K562 (cell line): ENCODE measurements around the gene SKIC2. TPM values are rescaled to one million over a fixed set of nuclear protein-coding genes. Genes with fewer than 3 reads are reported as not detected.

ENCODE experiments used
- BDP1 ChIP-seq: IDR thresholded peaks from 3 replicates; pipeline ENCODE4 v1.6.1; 2011; ENCODE audit not compliant: insufficient read length, insufficient read depth
- BRD4 ChIP-seq: fragments of 200-600 bp; sonication (generic); IDR thresholded peaks from 2 replicates; pipeline ENCODE4 v1.6.1; 2017; ENCODE audit warnings: inconsistent platforms
- CBFA2T3 ChIP-seq: fragments of 450-650 bp; IDR thresholded peaks from 2 replicates; pipeline ENCODE4 v1.6.1; 2017
- CREM ChIP-seq: IDR thresholded peaks from 2 replicates; pipeline ENCODE4 v1.6.1; 2014; ENCODE audit warnings: antibody characterized with exemption, low read depth
- GABPA ChIP-seq: fragments of 200-800 bp; sonication (Bioruptor generic); conservative IDR thresholded peaks from 2 replicates; pipeline ENCODE4 v1.6.1; 2016; ENCODE audit warnings: low read depth, missing genetic modification characterization, missing compliant biosample characterization
- GATA2 ChIP-seq: sonication (generic); formaldehyde crosslinking; IDR thresholded peaks from 2 replicates; pipeline ENCODE4 v1.4.0; 2020; ENCODE audit warnings: mild to moderate bottlenecking, missing genetic modification reagents
- HDAC8 ChIP-seq: fragments of 450-650 bp; IDR thresholded peaks from 2 replicates; pipeline ENCODE4 v1.6.1; 2016; ENCODE audit warnings: mild to moderate bottlenecking, missing genetic modification characterization, moderate library complexity, missing compliant biosample characterization
- KAT2B ChIP-seq: IDR thresholded peaks from one replicate; pipeline ENCODE4 v1.6.1; 2012; ENCODE audit warnings: low read depth, mild to moderate bottlenecking, control low read depth, inconsistent platforms, low read length, moderate library complexity
- KLF13 ChIP-seq: fragments of 450-650 bp; IDR thresholded peaks from 2 replicates; pipeline ENCODE4 v1.6.1; 2016; ENCODE audit warnings: missing genetic modification characterization, low read depth, mild to moderate bottlenecking, missing compliant biosample characterization, moderate library complexity, borderline replicate concordance
- KLF16 ChIP-seq: IDR thresholded peaks from 2 replicates; pipeline ENCODE4 v1.6.1; 2016; ENCODE audit warnings: antibody characterized with exemption
- NFE2 ChIP-seq: IDR thresholded peaks from 2 replicates; pipeline ENCODE4 v1.6.1; 2014; ENCODE audit warnings: antibody characterized with exemption, low read depth
- PML ChIP-seq: IDR thresholded peaks from 2 replicates; pipeline ENCODE4 v1.6.1; 2012; ENCODE audit warnings: low read length, inconsistent platforms
- POLR2AphosphoS5 ChIP-seq: IDR thresholded peaks from 2 replicates; pipeline ENCODE4 v1.6.1; 2011; ENCODE audit warnings: mild to moderate bottlenecking, low read depth, low read length, moderate library complexity; ENCODE audit not compliant: control insufficient read depth, insufficient read depth
- PPARD ChIP-seq: fragments of 250-450 bp; sonication (Bioruptor Pico); IDR thresholded peaks from 2 replicates; pipeline ENCODE4 v1.8.0; 2022; ENCODE audit warnings: inconsistent platforms, mild to moderate bottlenecking, moderate library complexity
- PRPF4 ChIP-seq: fragments of 200-400 bp; formaldehyde crosslinking; IDR thresholded peaks from one replicate; pipeline ENCODE4 v1.6.1; 2017; ENCODE audit warnings: low read length, low read depth, mild to moderate bottlenecking; ENCODE audit not compliant: insufficient read depth, poor library complexity, severe bottlenecking
- PYGO2 ChIP-seq: fragments of 450-650 bp; IDR thresholded peaks from 2 replicates; pipeline ENCODE4 v1.6.1; 2016; ENCODE audit warnings: mild to moderate bottlenecking, missing genetic modification characterization, moderate library complexity, missing compliant biosample characterization
- SMAD1 ChIP-seq: fragments of 150-350 bp; IDR thresholded peaks from 2 replicates; pipeline ENCODE4 v1.6.1; 2014; ENCODE audit warnings: low read length, low read depth; ENCODE audit not compliant: partially characterized antibody
- SMARCA4 ChIP-seq: fragments of 450-650 bp; IDR thresholded peaks from 2 replicates; pipeline ENCODE4 v1.6.1; 2016
- SUPT5H ChIP-seq: fragments of 450-650 bp; IDR thresholded peaks from 2 replicates; pipeline ENCODE4 v1.6.1; 2016
- ZNF121 ChIP-seq: sonication (generic); formaldehyde crosslinking; conservative IDR thresholded peaks from 2 replicates; pipeline ENCODE4 v1.8.0; 2022; ENCODE audit warnings: missing genetic modification reagents
- ZNF239 ChIP-seq: fragments of 250-450 bp; sonication (Bioruptor Pico); IDR thresholded peaks from 2 replicates; pipeline ENCODE4 v1.4.0; 2020; ENCODE audit warnings: mild to moderate bottlenecking
- ZNF347 ChIP-seq: fragments of 450-650 bp; formaldehyde crosslinking; IDR thresholded peaks from 2 replicates; pipeline ENCODE4 v1.4.0; 2020; ENCODE audit warnings: low read depth, mild to moderate bottlenecking, moderate library complexity
- ZNF695 ChIP-seq: fragments of 450-650 bp; formaldehyde crosslinking; IDR thresholded peaks from 2 replicates; pipeline ENCODE4 v1.4.0; 2020; ENCODE audit warnings: mild to moderate bottlenecking, moderate library complexity
- polyA plus RNA-seq, 8 experiments: library from polyadenylated mRNA; depleted of rRNA in 4 of 8; stranded (reverse) in 5 of 8; unstranded in 3 of 8; fragments of >200 nt; fragmentation: Nextera tagmentation in 2 of 8; fragmentation: Illumina TruSeq in 1 of 8; extraction: Ambion mirVana in 2 of 8; extraction: Trizol in 1 of 8; gene quantifications; 2 replicates each; pipeline versions ENCODE4 v1.2.1 to v1.2.3, GENCODE V29; 2011 to 2014; ENCODE audit warnings: inconsistent platforms in 1 of 8, missing spikeins in 1 of 8
- total RNA-seq, 7 experiments: library from RNA; depleted of rRNA in 6 of 7; stranded (reverse); fragments of >200 nt in 6 of 7; fragmentation: Illumina TruSeq in 2 of 7; extraction: Trizol in 2 of 7; gene quantifications; 2 replicates each; pipeline versions ENCODE4 v1.2.1 to v1.2.3, GENCODE V29; 2011 to 2021; ENCODE audit warnings: low replicate concordance in 1 of 7
- TF ChIP-seq, protein P1 (sequence below), 2 experiments: IDR thresholded peaks; 2 replicates each; pipeline ENCODE4 v1.6.1; 2011; ENCODE audit warnings: borderline replicate concordance in 1 of 2, control low read depth in 1 of 2, low read depth in 1 of 2, low read length in 1 of 2, mild to moderate bottlenecking in 1 of 2, mixed read lengths in 1 of 2, moderate library complexity in 1 of 2; ENCODE audit not compliant: insufficient read depth in 1 of 2, insufficient read length in 1 of 2, poor library complexity in 1 of 2, severe bottlenecking in 1 of 2; ENCODE audit errors: extremely low read depth in 1 of 2
- TF ChIP-seq, protein P2 (sequence below): sonication (generic); formaldehyde crosslinking; IDR thresholded peaks from 2 replicates; pipeline ENCODE4 v1.8.0; 2022; ENCODE audit warnings: mild to moderate bottlenecking, low read depth, missing genetic modification reagents
- TF ChIP-seq, protein P3 (sequence below): fragments of 450-650 bp; IDR thresholded peaks from 2 replicates; pipeline ENCODE4 v1.6.1; 2017; ENCODE audit warnings: mild to moderate bottlenecking, moderate library complexity

SKIC2 gene
- total and polyA plus RNA-seq, 9 of the 15 experiments (the other 6 are each of a cell fraction or from before 2014, with no cell fraction given): 3.3 to 94.6 (median 38.8) TPM

DNA sequence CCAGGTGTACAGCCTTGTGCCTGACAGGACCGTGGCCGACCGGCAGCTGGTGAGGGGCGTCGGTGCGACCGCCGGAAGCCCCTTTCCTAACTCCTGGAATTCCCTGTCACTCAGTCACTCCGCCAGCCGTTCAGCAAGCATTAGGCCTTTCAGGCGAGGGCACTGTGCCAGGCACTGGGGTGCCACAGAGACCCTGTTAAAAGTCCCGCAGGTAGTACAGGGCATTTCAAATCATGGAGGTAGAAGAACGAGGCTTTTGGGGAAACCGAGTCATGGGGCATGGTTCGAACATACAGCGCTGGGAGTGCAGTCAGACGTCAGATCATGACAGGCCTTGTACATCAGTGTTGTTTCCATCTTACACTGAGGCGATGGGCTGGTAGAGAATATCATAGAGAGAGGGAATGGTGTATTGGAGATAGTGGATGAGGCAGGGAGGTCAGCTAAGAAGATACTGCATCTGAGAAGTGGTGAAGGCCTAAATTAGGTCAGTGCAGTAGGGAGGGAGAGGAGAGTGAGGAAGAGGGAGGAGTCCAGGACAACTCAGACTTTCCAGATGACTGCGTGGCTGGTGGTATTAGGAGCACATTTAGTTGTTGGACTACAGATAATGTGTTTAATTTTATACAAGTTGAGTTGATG lies 13.9 kb downstream of the SKIC2 start (continued):
- no peak for TF ChIP-seq KLF13 (tag)
- peak; percentile 47; the same call in 1 of the 2 replicates for TF ChIP-seq SMARCA4
- TF ChIP-seq, protein P1, sequence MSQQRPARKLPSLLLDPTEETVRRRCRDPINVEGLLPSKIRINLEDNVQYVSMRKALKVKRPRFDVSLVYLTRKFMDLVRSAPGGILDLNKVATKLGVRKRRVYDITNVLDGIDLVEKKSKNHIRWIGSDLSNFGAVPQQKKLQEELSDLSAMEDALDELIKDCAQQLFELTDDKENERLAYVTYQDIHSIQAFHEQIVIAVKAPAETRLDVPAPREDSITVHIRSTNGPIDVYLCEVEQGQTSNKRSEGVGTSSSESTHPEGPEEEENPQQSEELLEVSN (IDR thresholded peaks at IDR 0.05; ENCODE audit: borderline replicate concordance in 1 of 2, extremely low read depth in 1 of 2, insufficient read depth in 1 of 2, insufficient read length in 1 of 2, low read depth in 1 of 2, low read length in 1 of 2, poor library complexity in 1 of 2, severe bottlenecking in 1 of 2): no peak
- no peak for TF ChIP-seq GABPA (tag)
- TF ChIP-seq, protein P2, sequence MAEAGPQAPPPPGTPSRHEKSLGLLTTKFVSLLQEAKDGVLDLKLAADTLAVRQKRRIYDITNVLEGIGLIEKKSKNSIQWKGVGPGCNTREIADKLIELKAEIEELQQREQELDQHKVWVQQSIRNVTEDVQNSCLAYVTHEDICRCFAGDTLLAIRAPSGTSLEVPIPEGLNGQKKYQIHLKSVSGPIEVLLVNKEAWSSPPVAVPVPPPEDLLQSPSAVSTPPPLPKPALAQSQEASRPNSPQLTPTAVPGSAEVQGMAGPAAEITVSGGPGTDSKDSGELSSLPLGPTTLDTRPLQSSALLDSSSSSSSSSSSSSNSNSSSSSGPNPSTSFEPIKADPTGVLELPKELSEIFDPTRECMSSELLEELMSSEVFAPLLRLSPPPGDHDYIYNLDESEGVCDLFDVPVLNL: no peak
- TF ChIP-seq KLF16: no peak
- TF ChIP-seq NFE2: no peak
- TF ChIP-seq BRD4: peak; percentile 89
- no peak for TF ChIP-seq KAT2B
- TF ChIP-seq GATA2 (CRISPR knock-in tag): peak; percentile 31; the same call in 1 of the 2 replicates
- TF ChIP-seq ZNF695 (CRISPR knock-in tag): no peak
- no peak; the same call in 1 of the 2 replicates for TF ChIP-seq CREM
- TF ChIP-seq PML: no peak; the same call in 1 of the 2 replicates
- no peak for TF ChIP-seq BDP1
- TF ChIP-seq, protein P3, sequence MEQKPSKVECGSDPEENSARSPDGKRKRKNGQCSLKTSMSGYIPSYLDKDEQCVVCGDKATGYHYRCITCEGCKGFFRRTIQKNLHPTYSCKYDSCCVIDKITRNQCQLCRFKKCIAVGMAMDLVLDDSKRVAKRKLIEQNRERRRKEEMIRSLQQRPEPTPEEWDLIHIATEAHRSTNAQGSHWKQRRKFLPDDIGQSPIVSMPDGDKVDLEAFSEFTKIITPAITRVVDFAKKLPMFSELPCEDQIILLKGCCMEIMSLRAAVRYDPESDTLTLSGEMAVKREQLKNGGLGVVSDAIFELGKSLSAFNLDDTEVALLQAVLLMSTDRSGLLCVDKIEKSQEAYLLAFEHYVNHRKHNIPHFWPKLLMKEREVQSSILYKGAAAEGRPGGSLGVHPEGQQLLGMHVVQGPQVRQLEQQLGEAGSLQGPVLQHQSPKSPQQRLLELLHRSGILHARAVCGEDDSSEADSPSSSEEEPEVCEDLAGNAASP: no peak
- peak; percentile 72 for TF ChIP-seq HDAC8 (tag)
- no peak for TF ChIP-seq PPARD
- TF ChIP-seq PYGO2 (tag): no peak
- TF ChIP-seq CBFA2T3: peak; percentile 12; the same call in 1 of the 2 replicates
- no peak for TF ChIP-seq PRPF4
- no peak for TF ChIP-seq POLR2AphosphoS5
- TF ChIP-seq ZNF347 (CRISPR knock-in tag): no peak
- TF ChIP-seq SMAD1: peak; percentile 45
- no peak for TF ChIP-seq ZNF121
- TF ChIP-seq ZNF239 (CRISPR knock-in tag): no peak
- peak; percentile 84 for TF ChIP-seq SUPT5H
